ENCODE measurements around the gene UVRAG. TPM values are rescaled to one million over a fixed set of nuclear protein-coding genes. Genes with fewer than 3 reads are reported as not detected.

The UVRAG gene
- total RNA-seq, 1 donor from 2014 or later: 34.0 TPM

DNA sequence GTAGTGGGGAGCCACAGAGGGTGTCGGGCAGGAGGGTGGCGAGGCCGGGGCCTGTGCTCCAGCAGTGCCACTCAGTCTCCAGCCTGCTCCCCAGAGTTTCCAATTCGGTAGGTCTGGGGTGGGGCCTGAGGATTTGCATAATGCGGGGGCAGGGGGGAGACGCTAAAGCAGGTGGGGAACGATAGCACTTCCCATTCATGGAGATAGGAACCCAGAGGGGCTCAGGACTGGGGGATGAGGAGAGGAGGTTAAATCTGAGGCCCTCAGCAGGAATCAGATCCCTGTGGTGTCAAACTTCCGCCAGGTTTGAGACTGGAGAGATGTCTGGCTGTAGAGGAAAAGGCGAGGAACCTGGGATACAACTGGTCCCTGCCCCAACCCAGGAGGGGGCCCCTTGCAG lies 361.5 kb downstream of the UVRAG start:
- Histone ChIP-seq H3F3A (ENCODE audit: low read depth) (no peaks in the 10 kb centered on the region), H3K79me2 (ENCODE audit: low read depth) (no peaks in the 10 kb centered on the region), H3K27ac (no peak overlapping the region), H3K9ac (no peak overlapping the region), H2AFZ (replicated peaks) (no peak overlapping the region), H3K27me3 (no peaks in the 10 kb centered on the region), H4K20me1 (ENCODE audit: low read depth) (no peaks in the 10 kb centered on the region), H3K36me3 (no peaks in the 10 kb centered on the region), H3K4me3 (no peak overlapping the region), H3K4me1 (peaks cover 5% of the 10 kb centered on the region), H3K4me2 (no peak overlapping the region), H3K9me3 (ENCODE audit: low read depth) (no peaks in the 10 kb centered on the region)
- TF ChIP-seq EZH2 (IDR thresholded peaks at IDR 0.05): no peak
- TF ChIP-seq EZH2phosphoT487 (IDR thresholded peaks at IDR 0.05): no peak
- TF ChIP-seq, protein P1, sequence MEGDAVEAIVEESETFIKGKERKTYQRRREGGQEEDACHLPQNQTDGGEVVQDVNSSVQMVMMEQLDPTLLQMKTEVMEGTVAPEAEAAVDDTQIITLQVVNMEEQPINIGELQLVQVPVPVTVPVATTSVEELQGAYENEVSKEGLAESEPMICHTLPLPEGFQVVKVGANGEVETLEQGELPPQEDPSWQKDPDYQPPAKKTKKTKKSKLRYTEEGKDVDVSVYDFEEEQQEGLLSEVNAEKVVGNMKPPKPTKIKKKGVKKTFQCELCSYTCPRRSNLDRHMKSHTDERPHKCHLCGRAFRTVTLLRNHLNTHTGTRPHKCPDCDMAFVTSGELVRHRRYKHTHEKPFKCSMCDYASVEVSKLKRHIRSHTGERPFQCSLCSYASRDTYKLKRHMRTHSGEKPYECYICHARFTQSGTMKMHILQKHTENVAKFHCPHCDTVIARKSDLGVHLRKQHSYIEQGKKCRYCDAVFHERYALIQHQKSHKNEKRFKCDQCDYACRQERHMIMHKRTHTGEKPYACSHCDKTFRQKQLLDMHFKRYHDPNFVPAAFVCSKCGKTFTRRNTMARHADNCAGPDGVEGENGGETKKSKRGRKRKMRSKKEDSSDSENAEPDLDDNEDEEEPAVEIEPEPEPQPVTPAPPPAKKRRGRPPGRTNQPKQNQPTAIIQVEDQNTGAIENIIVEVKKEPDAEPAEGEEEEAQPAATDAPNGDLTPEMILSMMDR (IDR thresholded peaks at IDR 0.05): no peak
- H3K4me1 Mint-ChIP-seq: peaks cover 21% of the 10 kb centered on the region
- H3K27ac Mint-ChIP-seq: no peak overlapping the region
- H3K4me3 Mint-ChIP-seq: no peak overlapping the region
- no peak for DNase-seq (ENCODE audit: low spot score)
- H3K36me3 Mint-ChIP-seq: peaks cover 3% of the 10 kb centered on the region
- peaks cover 10% of the 10 kb centered on the region for H3K27me3 Mint-ChIP-seq (ENCODE audit: insufficient read depth, low read depth)
- peaks cover 3% of the 10 kb centered on the region for H3K9me3 Mint-ChIP-seq

DNA sequence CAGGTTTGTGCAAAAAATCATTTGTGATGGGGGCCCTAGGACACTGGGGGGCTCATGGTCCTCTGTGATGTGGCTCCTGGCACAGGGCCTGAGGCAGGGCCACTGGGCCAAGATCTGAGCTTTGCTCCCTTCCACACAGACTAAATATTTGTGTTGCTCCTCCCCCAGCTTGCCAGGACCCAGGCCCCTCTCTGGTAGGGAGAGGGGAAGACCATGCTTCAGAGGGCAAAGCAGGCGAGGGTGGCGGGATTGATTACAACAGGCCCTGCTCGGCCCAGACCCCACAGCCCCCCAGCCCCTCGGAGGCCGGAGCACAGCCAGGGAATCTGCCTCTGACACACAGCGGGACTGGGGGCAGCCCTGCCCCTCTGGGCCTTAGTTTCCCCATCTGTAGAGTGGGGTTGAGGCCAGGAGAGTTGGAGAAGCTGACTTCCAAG lies 362.3 kb downstream of the UVRAG start:
- no peaks in the 10 kb centered on the region for H3K79me2 ChIP-seq (ENCODE audit: low read depth)
- DNase-seq (ENCODE audit: low spot score): no peak
- H3K9me3 ChIP-seq (ENCODE audit: low read depth): no peaks in the 10 kb centered on the region
- H3K4me1 ChIP-seq: peaks cover 5% of the 10 kb centered on the region
- H3K36me3 ChIP-seq: no peaks in the 10 kb centered on the region
- H3K27ac ChIP-seq: no peak overlapping the region
- H2AFZ ChIP-seq (replicated peaks): no peak overlapping the region
- peaks cover 21% of the 10 kb centered on the region for H3K4me1 Mint-ChIP-seq
- no peak overlapping the region for H3K4me3 ChIP-seq
- no peaks in the 10 kb centered on the region for H3K27me3 ChIP-seq
- no peak overlapping the region for H3K4me3 Mint-ChIP-seq
- H3K27ac Mint-ChIP-seq: no peak overlapping the region
- H3K27me3 Mint-ChIP-seq (ENCODE audit: insufficient read depth, low read depth): peaks cover 15% of the 10 kb centered on the region
- H3K4me2 ChIP-seq: no peak overlapping the region
- peaks cover 3% of the 10 kb centered on the region for H3K36me3 Mint-ChIP-seq
- H3K9ac ChIP-seq: no peak overlapping the region
- no peaks in the 10 kb centered on the region for H3F3A ChIP-seq (ENCODE audit: low read depth)
- H3K9me3 Mint-ChIP-seq: peaks cover 3% of the 10 kb centered on the region
- H4K20me1 ChIP-seq (ENCODE audit: low read depth): no peaks in the 10 kb centered on the region
- TF ChIP-seq EZH2phosphoT487 (IDR thresholded peaks at IDR 0.05): no peak
- TF ChIP-seq, protein P1 (IDR thresholded peaks at IDR 0.05): no peak
- TF ChIP-seq EZH2 (IDR thresholded peaks at IDR 0.05): no peak

DNA sequence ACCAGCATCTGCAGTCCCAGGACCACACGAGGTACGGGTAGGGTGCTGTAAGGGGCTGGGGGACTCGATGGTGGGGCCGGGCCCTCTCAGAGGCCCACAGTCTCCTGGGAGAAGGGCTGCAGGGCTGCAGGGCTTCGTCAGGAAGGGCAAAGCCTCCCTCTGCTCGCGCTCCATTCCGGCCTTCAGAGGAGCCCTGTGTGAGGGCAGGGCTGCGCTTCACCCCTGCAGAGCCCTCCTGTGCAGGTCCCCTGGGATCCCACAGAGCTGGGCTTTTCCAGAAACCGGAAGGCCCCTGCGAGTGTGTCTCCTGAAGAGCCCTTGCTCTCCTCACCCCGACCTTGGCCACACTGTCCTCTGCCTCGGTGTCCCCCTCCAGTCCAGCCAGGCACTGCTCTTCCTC lies 364.1 kb downstream of the UVRAG start:
- Histone ChIP-seq H3K4me2 (no peak overlapping the region), H3K4me3 (no peak overlapping the region), H3F3A (ENCODE audit: low read depth) (no peaks in the 10 kb centered on the region), H2AFZ (replicated peaks) (no peak overlapping the region), H4K20me1 (ENCODE audit: low read depth) (no peaks in the 10 kb centered on the region), H3K79me2 (ENCODE audit: low read depth) (no peaks in the 10 kb centered on the region), H3K4me1 (peaks cover 5% of the 10 kb centered on the region), H3K9ac (no peak overlapping the region), H3K36me3 (no peaks in the 10 kb centered on the region), H3K27ac (no peak overlapping the region), H3K27me3 (no peaks in the 10 kb centered on the region), H3K9me3 (ENCODE audit: low read depth) (no peaks in the 10 kb centered on the region)
- peaks cover 3% of the 10 kb centered on the region for H3K36me3 Mint-ChIP-seq
- H3K4me3 Mint-ChIP-seq: no peak overlapping the region
- H3K27me3 Mint-ChIP-seq (ENCODE audit: insufficient read depth, low read depth): peaks cover 14% of the 10 kb centered on the region
- peaks cover 22% of the 10 kb centered on the region for H3K4me1 Mint-ChIP-seq
- DNase-seq (ENCODE audit: low spot score): no peak
- H3K27ac Mint-ChIP-seq: no peak overlapping the region
- H3K9me3 Mint-ChIP-seq: peaks cover 3% of the 10 kb centered on the region
- TF ChIP-seq EZH2 (IDR thresholded peaks at IDR 0.05) (no peak), EZH2phosphoT487 (IDR thresholded peaks at IDR 0.05) (no peak)
- TF ChIP-seq, protein P1 (IDR thresholded peaks at IDR 0.05): no peak

Measured in neural progenitor cell (in vitro differentiated cells).